ENCODE results near the gene TMCC1. TPM values are rescaled to one million over a fixed set of nuclear protein-coding genes. Genes with fewer than 3 reads are reported as not detected.

The TMCC1 gene
- total and polyA plus RNA-seq, 11 donors = 9.6 to 38.3 (median 22.6) TPM

DNA sequence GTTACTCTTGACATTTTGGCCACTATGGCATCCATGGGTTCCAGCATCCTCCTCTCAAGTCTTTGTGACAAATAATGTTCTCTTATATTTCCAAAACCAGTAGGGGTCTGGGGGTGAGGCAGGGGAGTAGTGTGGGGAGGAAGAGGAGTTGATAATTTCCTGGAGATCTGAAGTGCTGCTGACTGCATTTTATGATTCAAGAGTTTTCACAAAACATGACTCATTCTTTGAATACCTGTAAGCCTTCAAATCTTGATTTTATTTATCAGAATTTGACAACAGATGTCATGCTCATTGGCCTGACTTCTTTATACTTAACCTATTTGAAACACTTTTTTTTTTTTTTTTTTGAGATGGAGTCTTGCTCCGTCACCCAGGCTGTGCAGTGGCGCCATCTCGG lies 188.2 kb downstream of the TMCC1 start:
- no peaks in the 10 kb centered on the region for H3K36me3 ChIP-seq
- ATAC-seq = no peak
- intact Hi-C loops (cut with DNase I) = no loop called here
- DNase-seq = no peak
- peaks cover 0 to 4% (median 0%) of the 10 kb centered on the region in 12 donors for H3K4me1 ChIP-seq
- no peaks in the 10 kb centered on the region for H3K9me3 ChIP-seq
- no peak overlapping the region for H3K27ac ChIP-seq
- TF ChIP-seq POLR2A (IDR thresholded peaks at IDR 0.05) = no peak
- TF ChIP-seq, protein P1, sequence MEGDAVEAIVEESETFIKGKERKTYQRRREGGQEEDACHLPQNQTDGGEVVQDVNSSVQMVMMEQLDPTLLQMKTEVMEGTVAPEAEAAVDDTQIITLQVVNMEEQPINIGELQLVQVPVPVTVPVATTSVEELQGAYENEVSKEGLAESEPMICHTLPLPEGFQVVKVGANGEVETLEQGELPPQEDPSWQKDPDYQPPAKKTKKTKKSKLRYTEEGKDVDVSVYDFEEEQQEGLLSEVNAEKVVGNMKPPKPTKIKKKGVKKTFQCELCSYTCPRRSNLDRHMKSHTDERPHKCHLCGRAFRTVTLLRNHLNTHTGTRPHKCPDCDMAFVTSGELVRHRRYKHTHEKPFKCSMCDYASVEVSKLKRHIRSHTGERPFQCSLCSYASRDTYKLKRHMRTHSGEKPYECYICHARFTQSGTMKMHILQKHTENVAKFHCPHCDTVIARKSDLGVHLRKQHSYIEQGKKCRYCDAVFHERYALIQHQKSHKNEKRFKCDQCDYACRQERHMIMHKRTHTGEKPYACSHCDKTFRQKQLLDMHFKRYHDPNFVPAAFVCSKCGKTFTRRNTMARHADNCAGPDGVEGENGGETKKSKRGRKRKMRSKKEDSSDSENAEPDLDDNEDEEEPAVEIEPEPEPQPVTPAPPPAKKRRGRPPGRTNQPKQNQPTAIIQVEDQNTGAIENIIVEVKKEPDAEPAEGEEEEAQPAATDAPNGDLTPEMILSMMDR (IDR thresholded peaks at IDR 0.05) = no peak
- H3K4me3 ChIP-seq = no peak overlapping the region
- no peaks in the 10 kb centered on the region for H3K27me3 ChIP-seq
- 97 to 98% (median 97%) methylated on average over 3 of the region's 3 CpGs for WGBS, 4 donors

DNA sequence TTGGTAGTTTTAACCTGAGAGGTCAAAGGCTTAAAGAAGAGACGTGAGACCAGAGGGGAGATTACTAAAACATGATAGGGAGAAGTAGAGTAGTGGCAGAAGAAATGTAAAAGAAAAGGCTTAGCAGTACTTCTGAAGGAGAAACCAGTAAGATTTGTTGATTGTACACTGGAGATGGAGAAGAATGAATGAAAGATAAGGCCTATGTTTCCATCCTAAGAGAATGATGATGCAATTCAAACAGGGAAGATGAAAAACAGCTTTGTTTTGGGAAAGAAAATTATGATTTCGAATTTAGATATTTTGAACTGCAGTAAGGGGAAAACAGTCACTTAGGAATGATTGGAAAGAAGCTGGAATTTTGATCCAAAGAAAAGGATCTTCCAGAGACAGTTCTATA lies 189.6 kb downstream of the TMCC1 start:
- TF ChIP-seq, protein P1 (IDR thresholded peaks at IDR 0.05) = no peak
- TF ChIP-seq POLR2A (IDR thresholded peaks at IDR 0.05) = no peak
- 74 to 84% (median 77%) methylated on average over 2 of the region's 2 CpGs for WGBS, 4 donors
- H3K27ac ChIP-seq = no peak overlapping the region

DNA sequence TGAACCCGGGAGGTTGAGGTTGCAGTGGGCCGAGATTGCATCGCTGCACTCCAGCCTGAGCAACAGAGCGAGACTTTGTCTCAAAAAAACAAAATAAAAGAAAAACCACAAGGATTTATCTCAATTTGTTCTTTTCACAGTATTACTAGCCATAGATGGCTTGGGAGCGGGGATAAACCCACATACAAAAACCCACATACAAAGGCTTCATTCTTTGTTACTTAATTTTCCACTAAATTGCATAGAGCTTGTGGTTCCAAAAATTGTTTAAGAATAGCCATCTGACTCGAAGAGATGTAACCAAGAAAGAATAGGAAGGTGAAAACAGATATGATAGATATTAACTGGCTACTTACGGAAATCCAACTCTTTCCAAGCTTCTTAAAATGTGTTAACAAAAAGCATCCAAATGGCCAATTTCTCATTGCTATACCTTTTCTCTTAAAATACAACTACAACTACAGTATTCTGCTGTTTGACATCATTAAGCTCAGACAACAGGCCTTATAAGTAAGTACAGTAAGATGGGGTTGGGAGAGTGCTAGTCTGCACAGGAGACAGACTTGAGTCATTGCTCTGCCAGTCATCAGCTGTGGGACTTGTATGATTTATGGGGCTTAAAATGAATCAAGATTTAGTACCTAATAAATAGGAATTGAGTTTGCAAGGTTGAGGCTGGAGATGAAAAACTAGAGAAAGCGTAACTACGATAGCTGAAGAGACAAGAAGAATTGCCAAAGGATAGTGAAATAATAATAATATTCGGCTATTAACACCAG lies 190.4 kb downstream of the TMCC1 start:
- ATAC-seq (no peak), DNase-seq (no peak)
- WGBS, 4 donors = 95 to 96% (median 95%) methylated on average over 10 of the region's 10 CpGs
- Histone ChIP-seq H3K36me3 (no peaks in the 10 kb centered on the region), H3K9me3 (no peaks in the 10 kb centered on the region), H3K27ac (no peak overlapping the region), H3K4me3 (no peak overlapping the region), H3K4me1 (peaks cover 0 to 11% (median 4%) of the 10 kb centered on the region in 12 donors), H3K27me3 (no peaks in the 10 kb centered on the region)
- TF ChIP-seq, protein P1 (IDR thresholded peaks at IDR 0.05) = no peak
- no peak for TF ChIP-seq POLR2A (IDR thresholded peaks at IDR 0.05)
- intact Hi-C loops (cut with DNase I) = no loop called here

More for the DNA sequence above, 189.6 kb downstream of the TMCC1 start:
- Histone ChIP-seq H3K9me3 (no peaks in the 10 kb centered on the region), H3K4me3 (no peak overlapping the region), H3K36me3 (no peaks in the 10 kb centered on the region), H3K27me3 (no peaks in the 10 kb centered on the region), H3K4me1 (peaks cover 0 to 9% (median 2%) of the 10 kb centered on the region in 12 donors)
- DNase-seq = no peak
- ATAC-seq = no peak
- intact Hi-C loops (cut with DNase I) = no loop called here

DNA sequence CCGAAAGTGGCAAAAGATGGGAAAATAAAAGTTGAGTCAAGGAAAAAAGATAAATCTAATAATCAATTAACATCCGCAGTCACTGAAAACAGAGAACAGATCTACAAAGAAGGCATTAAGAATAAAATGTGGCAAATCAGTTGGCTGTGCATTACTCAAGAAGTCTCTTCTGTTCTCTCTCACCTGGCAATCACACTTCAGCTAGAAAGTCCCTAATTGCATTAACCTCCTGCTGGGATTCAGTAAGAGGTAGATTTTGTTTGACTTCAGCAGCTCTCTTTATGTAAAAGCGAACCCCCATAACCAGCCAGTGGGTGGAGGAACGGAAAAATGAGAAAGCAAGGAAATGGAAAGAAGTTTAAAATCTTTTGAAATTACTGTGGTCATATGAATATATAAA lies 192.3 kb downstream of the TMCC1 start:
- no peak for ATAC-seq
- Histone ChIP-seq H3K27me3 (no peaks in the 10 kb centered on the region), H3K4me1 (peaks cover 0 to 11% (median 4%) of the 10 kb centered on the region in 12 donors), H3K9me3 (no peaks in the 10 kb centered on the region), H3K36me3 (no peaks in the 10 kb centered on the region), H3K27ac (no peak overlapping the region), H3K4me3 (no peak overlapping the region)
- intact Hi-C loops (cut with DNase I) = no loop called here
- TF ChIP-seq, protein P1 (IDR thresholded peaks at IDR 0.05) = no peak
- TF ChIP-seq POLR2A (IDR thresholded peaks at IDR 0.05) = no peak
- WGBS, 4 donors = 95 to 98% (median 96%) methylated on average over 4 of the region's 4 CpGs
- no peak for DNase-seq
